Spleen (tissue), 7 donors: Measurements from ENCODE around the gene PROM1.

Experiments
- POLR2AphosphoS5 ChIP-seq, 3 donors: sonication (generic); formaldehyde crosslinking; IDR thresholded peaks; one replicate each; pipeline ENCODE4 v1.5.1; 2017; ENCODE audit warnings: antibody characterized with exemption in 3 of 3
- TF ChIP-seq, protein P1 (sequence below), 11 experiments: fragments of 200-600 bp in 7 of 11; fragments of 450-650 bp in 4 of 11; sonication (generic) in 4 of 11; IDR thresholded peaks in 8 of 11; conservative IDR thresholded peaks in 3 of 11; 1 replicate in 7 of 11; 2 replicates in 4 of 11; pipeline versions ENCODE4 v1.4.0 to v1.8.0; 2016 to 2021; ENCODE audit warnings: antibody characterized with exemption in 11 of 11, inconsistent platforms in 4 of 11, mild to moderate bottlenecking in 1 of 11
- donor health status: DM: no; HTN: no; CAD: no; lungs with moderate emphysema.
- donor health status: DM: no; HTN: no; CAD: no.
- donor health status: DM: no; HTN: no; CAD: no.

DNA sequence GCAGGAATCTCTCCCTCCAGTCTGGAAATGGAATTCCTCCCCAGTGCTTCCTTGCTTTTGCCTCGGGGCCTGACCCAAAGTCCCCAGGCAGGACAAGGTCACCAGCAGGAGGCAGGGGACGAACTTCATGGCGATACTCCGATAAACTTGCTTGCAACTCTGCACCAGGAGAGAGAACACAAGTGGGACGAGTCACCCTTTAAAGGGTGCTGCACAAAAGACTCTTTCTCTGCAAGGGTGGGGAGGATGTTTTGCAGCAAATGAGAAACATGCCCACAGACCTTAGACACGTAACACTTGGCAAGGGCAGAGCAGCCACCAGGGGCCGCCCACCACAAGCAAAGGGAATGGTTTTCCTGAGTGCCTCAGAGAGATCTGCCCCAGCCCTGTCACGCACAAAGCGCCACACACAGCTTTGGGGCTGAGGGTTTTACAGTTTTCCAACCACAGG is 120.8 kb downstream of the PROM1 start, which contains the start of gene FGFBP2:
- TF ChIP-seq, protein P1, sequence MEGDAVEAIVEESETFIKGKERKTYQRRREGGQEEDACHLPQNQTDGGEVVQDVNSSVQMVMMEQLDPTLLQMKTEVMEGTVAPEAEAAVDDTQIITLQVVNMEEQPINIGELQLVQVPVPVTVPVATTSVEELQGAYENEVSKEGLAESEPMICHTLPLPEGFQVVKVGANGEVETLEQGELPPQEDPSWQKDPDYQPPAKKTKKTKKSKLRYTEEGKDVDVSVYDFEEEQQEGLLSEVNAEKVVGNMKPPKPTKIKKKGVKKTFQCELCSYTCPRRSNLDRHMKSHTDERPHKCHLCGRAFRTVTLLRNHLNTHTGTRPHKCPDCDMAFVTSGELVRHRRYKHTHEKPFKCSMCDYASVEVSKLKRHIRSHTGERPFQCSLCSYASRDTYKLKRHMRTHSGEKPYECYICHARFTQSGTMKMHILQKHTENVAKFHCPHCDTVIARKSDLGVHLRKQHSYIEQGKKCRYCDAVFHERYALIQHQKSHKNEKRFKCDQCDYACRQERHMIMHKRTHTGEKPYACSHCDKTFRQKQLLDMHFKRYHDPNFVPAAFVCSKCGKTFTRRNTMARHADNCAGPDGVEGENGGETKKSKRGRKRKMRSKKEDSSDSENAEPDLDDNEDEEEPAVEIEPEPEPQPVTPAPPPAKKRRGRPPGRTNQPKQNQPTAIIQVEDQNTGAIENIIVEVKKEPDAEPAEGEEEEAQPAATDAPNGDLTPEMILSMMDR (IDR thresholded peaks at IDR 0.05 in 8 of 11, conservative IDR thresholded peaks at IDR 0.05 in 3 of 11), result peak in 8 of 11 experiments; percentile 30 to 61 (median 50)
- TF ChIP-seq POLR2AphosphoS5 (IDR thresholded peaks at IDR 0.05), result no peak
